ENCODE measurements around the gene XPO1.
"Not testable (repeated sequence)": the region's sequence is repeated elsewhere in the genome, so short reads cannot be mapped to it uniquely, and the experiment has no call there.

XPO1 gene, protein sequence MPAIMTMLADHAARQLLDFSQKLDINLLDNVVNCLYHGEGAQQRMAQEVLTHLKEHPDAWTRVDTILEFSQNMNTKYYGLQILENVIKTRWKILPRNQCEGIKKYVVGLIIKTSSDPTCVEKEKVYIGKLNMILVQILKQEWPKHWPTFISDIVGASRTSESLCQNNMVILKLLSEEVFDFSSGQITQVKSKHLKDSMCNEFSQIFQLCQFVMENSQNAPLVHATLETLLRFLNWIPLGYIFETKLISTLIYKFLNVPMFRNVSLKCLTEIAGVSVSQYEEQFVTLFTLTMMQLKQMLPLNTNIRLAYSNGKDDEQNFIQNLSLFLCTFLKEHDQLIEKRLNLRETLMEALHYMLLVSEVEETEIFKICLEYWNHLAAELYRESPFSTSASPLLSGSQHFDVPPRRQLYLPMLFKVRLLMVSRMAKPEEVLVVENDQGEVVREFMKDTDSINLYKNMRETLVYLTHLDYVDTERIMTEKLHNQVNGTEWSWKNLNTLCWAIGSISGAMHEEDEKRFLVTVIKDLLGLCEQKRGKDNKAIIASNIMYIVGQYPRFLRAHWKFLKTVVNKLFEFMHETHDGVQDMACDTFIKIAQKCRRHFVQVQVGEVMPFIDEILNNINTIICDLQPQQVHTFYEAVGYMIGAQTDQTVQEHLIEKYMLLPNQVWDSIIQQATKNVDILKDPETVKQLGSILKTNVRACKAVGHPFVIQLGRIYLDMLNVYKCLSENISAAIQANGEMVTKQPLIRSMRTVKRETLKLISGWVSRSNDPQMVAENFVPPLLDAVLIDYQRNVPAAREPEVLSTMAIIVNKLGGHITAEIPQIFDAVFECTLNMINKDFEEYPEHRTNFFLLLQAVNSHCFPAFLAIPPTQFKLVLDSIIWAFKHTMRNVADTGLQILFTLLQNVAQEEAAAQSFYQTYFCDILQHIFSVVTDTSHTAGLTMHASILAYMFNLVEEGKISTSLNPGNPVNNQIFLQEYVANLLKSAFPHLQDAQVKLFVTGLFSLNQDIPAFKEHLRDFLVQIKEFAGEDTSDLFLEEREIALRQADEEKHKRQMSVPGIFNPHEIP (N-terminal part only)

DNA sequence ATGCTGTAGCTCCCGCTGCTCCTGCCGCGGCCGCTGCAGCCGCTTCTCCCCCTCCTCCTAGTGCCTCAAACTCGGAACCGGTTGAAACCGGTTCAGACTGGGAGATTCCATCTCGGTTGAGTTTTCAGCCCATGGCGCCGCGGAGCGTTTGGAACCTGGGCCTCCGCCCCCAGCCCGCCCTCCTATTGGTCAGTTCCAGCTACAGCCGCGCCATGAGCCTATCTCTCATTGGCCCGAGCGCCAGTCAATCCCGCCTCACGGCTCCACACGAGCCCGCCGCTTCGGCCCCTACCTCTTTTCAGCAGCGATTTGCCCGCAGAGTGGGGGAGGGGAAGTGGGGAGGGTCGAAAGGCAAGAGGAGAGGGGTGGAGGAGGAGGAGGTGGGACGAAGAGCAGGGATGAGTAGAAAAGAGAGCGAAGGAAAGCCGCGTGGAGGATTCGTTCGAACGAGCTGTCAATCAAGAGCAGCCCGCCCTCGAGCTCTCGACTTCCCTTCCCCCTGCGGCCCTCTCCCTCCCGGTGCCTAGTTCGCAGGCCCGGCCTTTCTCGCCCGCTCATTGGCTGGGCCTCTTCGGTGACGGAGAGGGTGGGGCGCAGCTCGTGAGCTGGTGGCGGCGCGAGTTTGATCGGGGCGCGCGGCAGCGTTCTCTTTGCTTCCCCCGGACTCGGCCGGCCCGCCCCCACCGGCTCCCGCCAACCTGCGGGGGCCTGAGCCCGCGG, at the start of gene XPO1:
XPO1 (minus strand) TSS at position 157 of the 720 bp plus-strand sequence. CDS start 4,459 bp downstream, outside the sequence.
- DNase-seq: peak; percentile 99

DNA sequence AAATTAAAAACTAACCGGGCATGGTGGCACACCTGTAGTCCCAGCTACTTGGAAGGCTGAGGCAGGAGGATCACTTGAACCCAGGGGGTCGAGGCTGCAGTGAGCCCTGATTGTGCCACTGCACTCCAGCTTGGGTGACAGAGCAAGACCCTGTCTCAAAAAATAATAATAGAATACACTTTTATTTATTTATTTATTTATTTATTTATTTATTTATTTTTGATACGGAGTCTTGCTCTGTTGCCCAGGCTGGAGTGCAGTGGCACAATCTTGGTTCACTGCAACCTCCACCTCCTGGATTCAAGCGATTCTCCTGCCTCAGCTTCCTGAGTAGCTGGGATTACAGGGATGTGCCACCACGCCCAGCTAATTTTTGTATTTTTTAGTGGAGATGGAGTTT, 48.8 kb upstream of the XPO1 start:
- DNase-seq: not testable (repeated sequence)

DNA sequence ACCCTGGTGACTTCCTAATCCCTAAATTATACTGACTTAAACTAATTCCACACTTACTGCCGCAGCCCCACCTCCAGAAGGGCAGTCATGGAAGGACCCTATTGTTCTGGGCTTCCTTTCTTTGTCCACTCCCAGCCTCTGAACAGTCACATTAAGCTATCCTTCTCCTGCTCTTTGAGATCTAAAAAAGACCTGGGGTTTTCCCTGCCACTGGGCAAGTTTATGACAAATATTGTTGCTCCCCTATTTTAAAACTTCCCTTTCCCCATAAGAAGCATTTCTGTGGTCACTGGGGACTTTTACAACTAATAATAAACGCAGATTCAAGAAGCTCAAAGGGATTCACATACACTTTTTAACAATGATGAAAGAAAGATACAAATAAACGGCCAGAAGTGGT, 47.2 kb upstream of the XPO1 start:
- DNase-seq: peak; percentile 83 to 91 (median 88)

DNA sequence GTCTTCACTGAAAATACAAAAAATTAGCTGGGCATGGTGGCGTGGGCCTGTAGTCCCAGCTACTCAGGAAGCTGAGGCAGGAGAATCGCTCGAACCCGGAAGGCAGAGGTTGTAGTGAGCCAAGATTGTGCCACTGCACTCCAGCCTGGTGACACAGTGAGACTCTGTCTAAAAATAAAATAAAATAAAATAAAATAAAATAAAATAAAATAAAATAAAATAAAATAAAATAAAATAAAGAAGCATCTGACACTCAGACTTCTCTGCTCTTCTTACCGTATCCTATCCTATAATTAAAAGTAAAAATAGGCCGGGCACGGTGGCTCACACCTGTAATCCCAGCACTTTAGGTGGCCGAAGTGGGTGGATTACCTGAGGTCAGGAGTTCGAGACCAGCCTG, 46.2 kb upstream of the XPO1 start:
- DNase-seq: not testable (repeated sequence)

DNA sequence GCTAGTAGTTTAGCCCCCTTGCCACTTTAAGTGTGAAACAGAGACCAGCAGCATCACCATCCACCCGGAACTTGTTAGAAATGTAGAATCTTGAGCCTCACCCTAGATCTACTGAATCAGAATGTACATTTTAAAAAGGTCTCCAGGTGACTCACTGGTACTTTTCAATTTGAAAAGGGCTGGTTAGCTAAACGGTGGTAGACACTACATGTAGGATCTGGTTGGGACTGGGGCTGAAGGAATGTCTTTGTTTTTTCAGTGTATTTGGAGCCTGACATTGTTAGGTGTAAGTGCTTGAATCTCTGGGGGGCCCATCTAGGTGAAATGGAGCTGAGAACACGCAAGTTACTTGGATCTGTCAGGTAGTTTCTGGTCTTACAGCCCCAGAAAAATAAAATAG, 44.0 kb upstream of the XPO1 start:
- no peak for DNase-seq

DNA sequence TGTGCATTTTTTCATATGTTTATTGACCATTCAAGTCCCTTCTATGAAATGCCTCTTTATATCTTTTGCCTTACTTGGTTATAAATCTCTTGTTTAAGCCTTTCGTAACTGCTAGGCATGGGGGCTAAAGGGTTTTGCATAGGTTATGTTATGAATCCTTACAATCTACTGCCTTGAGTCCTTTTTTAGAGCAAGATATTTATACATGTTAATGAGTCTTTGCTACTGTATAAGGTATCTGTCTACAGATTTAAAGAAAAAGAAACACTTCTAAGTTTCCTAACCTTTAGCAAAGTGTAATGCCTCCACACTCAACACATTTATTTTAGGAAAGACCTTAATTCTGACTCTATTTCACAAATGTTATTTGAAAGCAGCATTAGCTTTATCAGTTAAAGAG, 43.6 kb upstream of the XPO1 start:
- DNase-seq: no peak

GRCh38 chr2:61575447-61575859, 37.3 kb upstream of the XPO1 start:
- peak; percentile 29 to 39 (median 34) for DNase-seq

GRCh38 chr2:61566566-61566965, 28.4 kb upstream of the XPO1 start:
- no peak for DNase-seq

- DNase-seq: no peak
Observed at GRCh38 chr2:61562615-61563014, 24.5 kb upstream of the XPO1 start.

DNA sequence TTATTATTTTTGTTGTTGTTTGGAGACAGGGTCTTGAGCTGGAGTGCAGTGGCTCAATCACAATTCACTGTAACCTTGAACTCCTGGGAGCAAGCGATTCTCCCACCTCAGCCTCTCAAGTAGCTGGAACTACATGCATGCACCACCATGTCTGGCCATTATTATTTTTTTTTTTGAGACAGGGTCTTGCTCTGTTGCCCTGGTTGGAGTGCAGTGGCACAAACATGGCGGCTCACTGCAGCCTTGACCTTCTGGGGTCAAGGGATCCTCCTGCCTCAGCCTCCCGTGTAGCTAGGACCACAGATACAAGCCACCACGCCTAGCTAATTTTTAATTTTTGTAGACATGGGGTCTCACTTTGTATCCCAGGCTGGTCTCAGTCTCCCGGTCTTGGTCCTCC, 20.0 kb upstream of the XPO1 start:
- DNase-seq: no peak

DNA sequence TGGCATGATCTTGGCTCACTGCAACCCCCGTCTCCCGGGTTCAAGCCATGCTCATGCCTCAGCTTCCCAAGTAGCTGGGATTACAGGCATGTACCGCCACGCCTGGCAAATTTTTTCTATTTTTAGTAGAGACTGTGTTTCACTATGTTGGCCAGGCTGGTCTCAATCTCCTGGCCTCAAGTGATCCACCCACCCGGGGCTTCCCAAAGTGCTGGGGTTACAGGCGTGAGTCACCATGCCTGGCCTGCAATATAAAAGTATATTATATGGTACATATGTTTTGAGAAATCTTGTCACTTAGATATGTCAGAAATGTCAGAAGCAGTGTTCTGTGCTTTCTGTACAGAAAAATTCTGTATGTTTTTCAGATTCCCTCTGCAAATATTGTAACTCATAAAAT, 19.2 kb upstream of the XPO1 start:
- DNase-seq: peak; percentile 40 to 64 (median 48)

DNA sequence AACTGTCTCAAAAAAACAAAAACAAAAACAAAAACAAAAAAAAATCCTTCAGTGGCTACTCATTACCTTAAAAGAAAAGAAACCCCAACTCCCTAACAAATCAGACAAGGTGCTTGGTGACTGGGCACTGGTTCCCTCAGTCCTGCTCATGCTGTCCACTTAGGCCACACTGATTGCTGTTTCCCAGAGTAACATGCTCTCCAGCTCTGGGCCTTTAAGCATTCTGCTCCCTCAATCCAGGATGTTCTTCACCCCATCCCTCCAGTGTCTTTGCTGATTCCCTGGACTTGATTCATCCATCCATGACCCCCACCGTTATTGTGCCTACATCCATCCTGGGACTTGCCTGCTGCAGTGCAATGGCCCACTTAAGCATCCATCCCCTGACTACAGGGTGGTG, 16.4 kb upstream of the XPO1 start:
- DNase-seq: no peak

DNA sequence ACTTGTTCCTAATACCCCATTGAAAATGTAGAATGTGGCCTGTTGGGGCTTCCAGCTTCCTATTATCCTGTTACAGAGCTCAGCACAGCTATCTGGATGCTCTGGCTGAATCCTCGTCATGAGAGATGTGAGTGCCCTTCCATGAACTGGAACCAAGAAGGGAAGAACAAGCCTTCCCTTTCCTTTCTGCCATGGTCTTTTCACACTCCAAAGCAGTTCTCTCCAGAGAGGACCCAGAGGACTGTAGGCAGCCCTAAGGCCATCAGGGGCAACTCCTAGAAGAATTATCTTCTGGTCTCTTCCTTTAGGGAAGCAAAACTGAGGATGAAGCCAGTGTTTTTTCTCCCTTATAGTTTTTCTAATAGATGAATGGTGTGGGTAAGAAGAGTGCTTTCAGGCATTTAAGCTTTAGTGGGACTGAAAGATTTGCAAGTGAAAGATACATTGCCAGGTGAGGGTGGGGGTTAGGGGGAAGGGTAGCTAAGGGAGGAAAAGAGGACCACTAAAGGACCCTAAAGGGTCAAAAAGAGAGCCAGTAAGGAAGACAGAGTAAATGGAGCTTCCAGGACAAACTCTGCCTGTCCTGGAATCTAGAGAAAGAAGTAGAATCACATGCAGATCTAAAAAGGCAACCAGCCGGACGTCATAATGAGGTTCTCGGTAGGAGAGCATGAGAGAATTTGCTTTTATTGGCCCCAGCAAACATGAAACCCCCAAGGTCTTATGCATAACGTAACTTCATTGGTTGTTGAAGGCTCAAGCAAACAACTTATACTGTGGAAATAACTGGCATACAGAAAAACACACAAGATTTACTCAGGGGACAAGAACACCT, 12.4 kb upstream of the XPO1 start:
- DNase-seq: no peak

DNA sequence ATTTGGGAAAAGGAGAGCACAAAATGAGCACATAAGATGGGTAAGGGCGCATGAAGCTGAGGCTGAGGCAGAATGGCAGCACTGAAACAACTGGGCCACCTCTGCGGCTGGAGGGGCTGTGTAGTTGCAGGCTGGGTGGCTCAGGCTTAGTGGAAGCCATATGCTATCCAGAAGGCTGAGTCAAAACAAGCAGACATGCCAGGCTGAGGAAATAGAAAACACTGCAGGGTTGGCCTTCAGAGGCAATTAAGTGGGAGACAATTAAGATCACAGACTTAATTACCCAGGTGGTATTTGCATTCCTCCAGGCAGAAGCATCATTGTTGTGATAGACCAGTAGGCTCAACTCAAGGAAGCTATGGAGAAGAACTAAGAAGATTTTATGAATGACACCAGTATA, 11.4 kb upstream of the XPO1 start:
- no peak for DNase-seq

GRCh38 chr2:61543062-61543461, 4.9 kb upstream of the XPO1 start:
- no peak for DNase-seq

DNA sequence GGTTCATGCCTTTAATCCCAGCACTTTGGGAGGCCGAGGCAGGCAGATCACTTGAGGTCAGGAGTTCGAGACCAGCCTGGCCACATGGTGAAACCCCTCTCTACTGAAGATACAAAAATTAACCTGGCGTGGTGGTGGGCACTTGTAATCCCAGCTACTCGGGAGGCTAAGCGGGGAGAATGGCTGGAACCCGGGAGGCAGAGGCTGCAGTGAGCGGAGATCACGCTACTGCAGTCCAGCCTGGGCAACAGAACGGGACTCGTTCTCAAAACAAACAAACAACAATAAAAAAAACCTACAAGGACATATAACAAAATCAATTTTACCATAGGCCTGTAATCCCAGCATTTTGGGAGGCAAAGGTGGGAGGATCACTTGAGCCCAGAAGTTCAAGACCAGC, 2.0 kb upstream of the XPO1 start:
- not testable (repeated sequence) for DNase-seq

GRCh38 chr2:61538920-61539520, 864 bp upstream of the XPO1 start:
- DNase-seq: peak in 2 of 3 donors; percentile 14 to 17

- no peak for DNase-seq
Observed at GRCh38 chr2:61537950-61538199, 281 bp downstream of the XPO1 start.

DNA sequence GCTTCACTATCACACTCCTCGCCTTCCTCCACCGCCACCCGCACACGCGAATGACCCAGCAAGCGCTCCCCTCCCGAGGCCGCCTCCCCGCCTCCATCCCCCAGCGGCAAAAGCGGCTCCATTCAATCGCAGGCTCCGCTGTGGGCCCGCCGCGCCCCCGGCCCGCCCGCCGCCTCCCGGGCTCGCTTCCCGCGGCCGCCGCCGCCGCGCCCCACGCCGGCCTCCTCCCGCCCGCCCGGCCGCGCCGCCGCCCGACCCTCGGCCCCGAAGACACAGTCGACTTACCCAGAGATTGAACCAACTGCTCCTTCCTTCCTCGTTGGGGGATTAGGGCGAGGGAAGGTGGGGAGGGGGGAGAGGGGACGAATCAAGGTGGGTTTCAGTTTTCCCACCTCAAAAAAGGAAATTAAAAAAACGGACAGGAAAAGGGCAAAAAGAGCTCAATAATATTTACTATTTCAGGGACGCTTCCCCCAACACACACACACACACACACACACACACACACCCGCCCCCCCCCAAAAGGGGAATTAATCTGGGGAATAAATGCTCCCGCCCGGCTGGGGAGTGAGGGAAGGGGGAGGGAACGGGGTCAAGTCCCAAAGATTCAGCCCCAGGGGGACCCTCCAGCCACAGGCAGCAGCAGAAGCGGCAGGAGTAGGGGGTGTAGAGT, 743 bp downstream of the XPO1 start:
- peak; percentile 40 to 78 (median 56) for DNase-seq

GRCh38 chr2:61536572-61537276, 1.4 kb downstream of the XPO1 start:
- peak; percentile 89 to 90 (median 89) for DNase-seq

All from suppressor macrophage treated with lipopolysaccharide for 1 hour (primary cell).